PC-9 (cell line): ENCODE measurements around the gene IL4R. TPM values are rescaled to one million over a fixed set of nuclear protein-coding genes. Genes with fewer than 3 reads are reported as not detected.

Experiments used
- BruUV-seq: library from RNA; stranded (reverse); fragments of 400-500 nt; replicated peaks from 2 replicates; lab custom pipeline; 2021; lab: Mats Ljungman, UMichigan
- CTCF ChIA-PET: fragments of 300-600 bp; sonication (Branson Sonifier 250); formaldehyde crosslinking; loops from one replicate; lab custom pipeline; 2022; ENCODE audit warnings: antibody characterized with exemption; lab: Charles Lee
- POLR2A ChIA-PET: fragments of 300-600 bp; sonication (Branson Sonifier 250); formaldehyde crosslinking; loops from one replicate; lab custom pipeline; 2022; ENCODE audit warnings: antibody characterized with exemption; ENCODE audit not compliant: unreplicated experiment; lab: Charles Lee
- DNase-seq, 2 experiments: peaks; one replicate each; pipeline versions ENCODE4 v3.0.0 to v3.0.0-alpha.2; 2015 to 2022; ENCODE audit warnings: mixed read lengths in 1 of 2
- H2AFZ ChIP-seq: fragments of 200-600 bp; sonication (generic); 2 replicates; pipeline ENCODE4 v1.8.1; 2017; ENCODE audit warnings: antibody characterized with exemption
- H3F3A ChIP-seq: fragments of 200-600 bp; sonication (generic); 2 replicates; pipeline ENCODE4 v1.8.1; 2017; ENCODE audit warnings: antibody characterized with exemption, mild to moderate bottlenecking, low read depth; ENCODE audit not compliant: insufficient read depth
- H3K27ac ChIP-seq: fragments of 200-600 bp; sonication (generic); 2 replicates; pipeline ENCODE4 v1.6.1; 2016; ENCODE audit warnings: mixed run types
- H3K27me3 ChIP-seq: fragments of 200-600 bp; sonication (generic); 2 replicates; pipeline ENCODE4 v1.6.1; 2016; ENCODE audit warnings: low read depth, mixed run types; ENCODE audit not compliant: insufficient read depth
- H3K36me3 ChIP-seq: fragments of 200-600 bp; sonication (generic); 2 replicates; pipeline ENCODE4 v1.6.1; 2016; ENCODE audit warnings: low read depth, mixed run types
- H3K4me1 ChIP-seq: fragments of 200-600 bp; sonication (generic); replicated peaks from 2 replicates; pipeline ENCODE4 v1.6.1; 2016; ENCODE audit warnings: mixed run types; ENCODE audit not compliant: insufficient read depth
- H3K4me2 ChIP-seq: fragments of 200-600 bp; sonication (generic); 2 replicates; pipeline ENCODE4 v1.6.1; 2017; ENCODE audit warnings: mixed run types
- H3K4me3 ChIP-seq: fragments of 200-600 bp; sonication (generic); 2 replicates; pipeline ENCODE4 v1.6.1; 2016; ENCODE audit warnings: mixed run types
- H3K79me2 ChIP-seq: fragments of 200-600 bp; sonication (generic); 2 replicates; pipeline ENCODE4 v1.6.1; 2017; ENCODE audit warnings: low read depth, mixed run types
- H3K9me2 ChIP-seq: fragments of 200-600 bp; sonication (generic); 2 replicates; pipeline ENCODE4 v1.8.1; 2017; ENCODE audit warnings: mild to moderate bottlenecking; ENCODE audit not compliant: insufficient read depth
- H3K9me3 ChIP-seq: fragments of 200-600 bp; sonication (generic); 2 replicates; pipeline ENCODE4 v1.8.1; 2016; ENCODE audit warnings: low read depth; ENCODE audit not compliant: insufficient read depth
- H4K20me1 ChIP-seq: fragments of 200-600 bp; sonication (generic); 2 replicates; pipeline ENCODE4 v1.8.1; 2017; ENCODE audit not compliant: insufficient read depth
- EZH2 ChIP-seq: fragments of 200-600 bp; sonication (generic); IDR thresholded peaks from 2 replicates; pipeline ENCODE4 v1.8.0; 2017; ENCODE audit warnings: antibody characterized with exemption, low read depth
- intact Hi-C: fragments of 100-400 bp; cut with micrococcal nuclease; formaldehyde crosslinking; loops from one replicate; pipeline ENCODE4 v1.10.0; 2022; ENCODE audit not compliant: unreplicated experiment
- total RNA-seq: library from RNA; stranded (reverse); gene quantifications from 2 replicates; pipeline ENCODE4 v1.2.3, GENCODE V29; 2021
- TF ChIP-seq, protein P1 (sequence below): fragments of 200-600 bp; sonication (generic); conservative IDR thresholded peaks from 2 replicates; pipeline ENCODE4 v1.6.1; 2017; ENCODE audit warnings: mixed run types, antibody characterized with exemption, mild to moderate bottlenecking, moderate library complexity

Gene IL4R
- total RNA-seq, 1 experiment from 2014 or later = 76.5 TPM

GRCh38 chr16:27321013-27321915 is 7.5 kb downstream of the IL4R start:
- peak overlapping the region; percentile 98 for H3K27ac ChIP-seq
- TF ChIP-seq, protein P1, sequence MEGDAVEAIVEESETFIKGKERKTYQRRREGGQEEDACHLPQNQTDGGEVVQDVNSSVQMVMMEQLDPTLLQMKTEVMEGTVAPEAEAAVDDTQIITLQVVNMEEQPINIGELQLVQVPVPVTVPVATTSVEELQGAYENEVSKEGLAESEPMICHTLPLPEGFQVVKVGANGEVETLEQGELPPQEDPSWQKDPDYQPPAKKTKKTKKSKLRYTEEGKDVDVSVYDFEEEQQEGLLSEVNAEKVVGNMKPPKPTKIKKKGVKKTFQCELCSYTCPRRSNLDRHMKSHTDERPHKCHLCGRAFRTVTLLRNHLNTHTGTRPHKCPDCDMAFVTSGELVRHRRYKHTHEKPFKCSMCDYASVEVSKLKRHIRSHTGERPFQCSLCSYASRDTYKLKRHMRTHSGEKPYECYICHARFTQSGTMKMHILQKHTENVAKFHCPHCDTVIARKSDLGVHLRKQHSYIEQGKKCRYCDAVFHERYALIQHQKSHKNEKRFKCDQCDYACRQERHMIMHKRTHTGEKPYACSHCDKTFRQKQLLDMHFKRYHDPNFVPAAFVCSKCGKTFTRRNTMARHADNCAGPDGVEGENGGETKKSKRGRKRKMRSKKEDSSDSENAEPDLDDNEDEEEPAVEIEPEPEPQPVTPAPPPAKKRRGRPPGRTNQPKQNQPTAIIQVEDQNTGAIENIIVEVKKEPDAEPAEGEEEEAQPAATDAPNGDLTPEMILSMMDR = no peak
- no peak for TF ChIP-seq EZH2
- H3K4me1 ChIP-seq = peaks cover 92% of the 10 kb centered on the region
- H4K20me1 ChIP-seq = no peaks in the 10 kb centered on the region
- POLR2A ChIA-PET = no interaction called here
- BruUV-seq = no TSS peak
- intact Hi-C loops = loop anchor here (5.0 kb wide), 1 partner anchor 144 kb away; no protein-coding TSS in a partner anchor
- peaks cover 73% of the 10 kb centered on the region for H3F3A ChIP-seq
- DNase-seq = peak in 1 of 2 experiments; percentile 82
- CTCF ChIA-PET = interaction anchor here (0.5 to 0.6 kb wide), 3 partner anchors 8 to 1483 kb away, joined by 3 to 6 read pairs (median 3); no protein-coding TSS in a partner anchor
- H3K9me2 ChIP-seq = no peaks in the 10 kb centered on the region
- peaks cover 97% of the 10 kb centered on the region for H3K79me2 ChIP-seq
- no peaks in the 10 kb centered on the region for H3K9me3 ChIP-seq
- no peaks in the 10 kb centered on the region for H3K27me3 ChIP-seq
- no peak overlapping the region for H3K4me3 ChIP-seq
- H2AFZ ChIP-seq = no peak overlapping the region
- H3K4me2 ChIP-seq = peak overlapping the region; percentile 66
- H3K36me3 ChIP-seq = no peaks in the 10 kb centered on the region

- Histone ChIP-seq H3K9me3 (no peaks in the 10 kb centered on the region), H3K4me3 (peak overlapping the region; percentile 6; the same call in 1 of the 2 replicates), H3K4me2 (peak overlapping the region; percentile 66), H4K20me1 (no peaks in the 10 kb centered on the region), H3K36me3 (no peaks in the 10 kb centered on the region), H3K27me3 (no peaks in the 10 kb centered on the region), H3K27ac (peak overlapping the region; percentile 98), H3F3A (peaks cover 73% of the 10 kb centered on the region), H2AFZ (no peak overlapping the region), H3K4me1 (peaks cover 90% of the 10 kb centered on the region), H3K79me2 (peaks cover 89% of the 10 kb centered on the region), H3K9me2 (no peaks in the 10 kb centered on the region)
- intact Hi-C loops = loop anchor here (1.0 to 5.0 kb wide), 3 partner anchors 9 to 146 kb away; no protein-coding TSS in a partner anchor
- TF ChIP-seq, protein P1 = no peak
- TF ChIP-seq EZH2 = no peak
- ChIA-PET POLR2A (no interaction called here), CTCF (interaction anchor here (0.6 kb wide), 1 partner anchor 145 kb away, joined by 4 read pairs; no protein-coding TSS in a partner anchor)
- TSS peak; percentile 8 for BruUV-seq
- peak; percentile 94 to 98 for DNase-seq
Measured at GRCh38 chr16:27322858-27323780, 9.3 kb downstream of the IL4R start.
